GM21786 (cell line): ENCODE results near the gene EFNA4.

Experiments
- ATAC-seq: cut with Tn5 transposase; IDR thresholded peaks from one replicate; pipeline ENCODE4 v1.9.1; 2021; ENCODE audit not compliant: unreplicated experiment

EFNA4 gene

GRCh38 chr1:155085504-155086127, 22.1 kb downstream of the EFNA4 start:
- ATAC-seq, result no peak

GRCh38 chr1:155086128-155086741, 22.7 kb downstream of the EFNA4 start:
- no peak for ATAC-seq

GRCh38 chr1:155086856-155087535, 23.5 kb downstream of the EFNA4 start:
- ATAC-seq, result no peak

GRCh38 chr1:155091071-155092051, 27.8 kb downstream of the EFNA4 start:
- ATAC-seq, result no peak

- no peak for ATAC-seq
Measured at GRCh38 chr1:155092131-155092530, 28.6 kb downstream of the EFNA4 start.

- no peak for ATAC-seq
Measured at GRCh38 chr1:155092641-155093040, 29.1 kb downstream of the EFNA4 start.

- ATAC-seq, result no peak
Measured at GRCh38 chr1:155093911-155094621, 30.5 kb downstream of the EFNA4 start.

- no peak for ATAC-seq
Measured at GRCh38 chr1:155094622-155094948, 31.0 kb downstream of the EFNA4 start.

GRCh38 chr1:155099331-155099730, 35.8 kb downstream of the EFNA4 start:
- no peak for ATAC-seq

GRCh38 chr1:155103325-155103724, 39.8 kb downstream of the EFNA4 start:
- ATAC-seq, result no peak

GRCh38 chr1:155104605-155105534, 41.3 kb downstream of the EFNA4 start:
- ATAC-seq, result no peak

GRCh38 chr1:155105604-155106011, 42.1 kb downstream of the EFNA4 start:
- ATAC-seq, result no peak

GRCh38 chr1:155106862-155107261, 43.3 kb downstream of the EFNA4 start:
- no peak for ATAC-seq

GRCh38 chr1:155107309-155108264, 44.0 kb downstream of the EFNA4 start:
- no peak for ATAC-seq

GRCh38 chr1:155108296-155108695, 44.8 kb downstream of the EFNA4 start:
- ATAC-seq, result no peak

- no peak for ATAC-seq
Measured at GRCh38 chr1:155110381-155110780, 46.8 kb downstream of the EFNA4 start.

GRCh38 chr1:155110826-155111225, 47.3 kb downstream of the EFNA4 start:
- no peak for ATAC-seq

GRCh38 chr1:155113450-155113980, 50.0 kb downstream of the EFNA4 start:
- no peak for ATAC-seq
